ACC112 (cell line): ENCODE results near the gene FLYWCH1.
"Not testable (repeated sequence)": the region's sequence is repeated elsewhere in the genome, so short reads cannot be mapped to it uniquely, and the experiment has no call there.

Source experiments
- H2AFZ ChIP-seq: fragments of 200-600 bp; sonication (generic); one replicate; pipeline ENCODE4 v1.6.0; 2017; ENCODE audit warnings: antibody characterized with exemption, low read length; ENCODE audit not compliant: unreplicated experiment
- H3K27ac ChIP-seq: fragments of 200-600 bp; sonication (generic); 2 replicates; pipeline ENCODE4 v1.5.1; 2014; ENCODE audit warnings: low read depth, mild to moderate bottlenecking, antibody characterized with exemption, low read length, moderate library complexity
- H3K27me3 ChIP-seq: fragments of 200-600 bp; sonication (generic); 2 replicates; pipeline ENCODE4 v1.6.1; 2014; ENCODE audit warnings: mild to moderate bottlenecking, antibody characterized with exemption, low read length, moderate library complexity, mixed read lengths; ENCODE audit not compliant: insufficient read depth
- H3K36me3 ChIP-seq: fragments of 200-600 bp; sonication (generic); 2 replicates; pipeline ENCODE4 v1.6.1; 2016; ENCODE audit warnings: mild to moderate bottlenecking, antibody characterized with exemption, low read length, moderate library complexity, mixed read lengths; ENCODE audit not compliant: insufficient read depth
- H3K4me1 ChIP-seq: fragments of 200-600 bp; sonication (generic); one replicate; pipeline ENCODE4 v1.6.1; 2016; ENCODE audit warnings: low read length, mixed read lengths; ENCODE audit not compliant: insufficient read depth, unreplicated experiment, control insufficient read depth
- H3K4me3 ChIP-seq: fragments of 200-600 bp; sonication (generic); 2 replicates; pipeline ENCODE4 v1.5.1; 2014; ENCODE audit warnings: mild to moderate bottlenecking, low read depth, low read length
- H3K79me2 ChIP-seq: fragments of 200-600 bp; sonication (generic); one replicate; pipeline ENCODE4 v1.6.0; 2016; ENCODE audit warnings: low read length; ENCODE audit not compliant: control insufficient read depth, unreplicated experiment, insufficient read depth

FLYWCH1 gene

DNA sequence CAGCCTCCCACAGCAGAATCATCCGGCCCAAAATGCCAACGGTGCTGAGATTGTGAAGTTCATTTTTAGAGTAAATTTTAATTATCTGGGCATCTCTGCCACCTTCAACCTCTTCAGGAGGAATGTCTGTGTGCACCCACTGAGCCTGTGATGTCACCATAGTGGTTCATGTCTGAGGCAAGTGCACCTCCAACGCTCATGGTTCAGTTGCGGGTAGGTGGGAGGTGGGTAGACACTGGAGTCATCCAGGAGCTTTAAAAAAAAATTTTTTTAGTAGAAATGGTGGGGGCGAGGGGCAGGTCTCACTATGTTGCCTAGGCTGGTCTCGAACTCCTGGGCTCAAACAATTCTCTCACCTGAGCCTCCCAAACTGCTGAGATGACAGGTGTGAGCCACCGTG is 1.9 kb downstream of the FLYWCH1 start:
- Histone ChIP-seq H2AFZ (no peak overlapping the region), H3K4me1 (peaks cover 34% of the 10 kb centered on the region), H3K36me3 (no peaks in the 10 kb centered on the region; the same call in 1 of the 2 replicates), H3K27ac (no peak overlapping the region), H3K27me3 (no peaks in the 10 kb centered on the region), H3K79me2 (peaks cover 25% of the 10 kb centered on the region), H3K4me3 (peak overlapping the region; percentile 95; the same call in 1 of the 2 replicates)

DNA sequence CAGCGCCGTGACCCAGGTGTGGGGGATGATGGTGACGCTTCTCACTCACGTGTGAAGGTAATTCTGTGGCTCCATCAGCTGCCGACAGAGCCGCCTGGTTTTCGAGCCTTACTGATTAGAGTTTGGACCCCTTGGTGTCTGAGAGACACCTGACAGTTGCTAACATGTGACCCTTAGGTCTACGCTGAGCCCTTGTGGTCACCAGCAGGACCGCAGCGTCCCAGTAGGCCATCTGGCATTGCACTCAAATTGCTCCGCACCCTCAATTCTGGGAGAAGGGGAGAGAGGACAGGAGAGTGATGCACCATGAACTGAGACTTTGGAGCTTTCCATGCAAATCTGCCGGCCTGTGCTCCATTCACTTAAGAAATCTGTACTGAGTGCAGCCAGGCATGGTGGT is 2.5 kb downstream of the FLYWCH1 start:
- Histone ChIP-seq H3K27ac (no peak overlapping the region), H2AFZ (no peak overlapping the region), H3K79me2 (peaks cover 25% of the 10 kb centered on the region), H3K4me1 (peaks cover 34% of the 10 kb centered on the region), H3K27me3 (no peaks in the 10 kb centered on the region), H3K36me3 (no peaks in the 10 kb centered on the region; the same call in 1 of the 2 replicates), H3K4me3 (no peak overlapping the region)

DNA sequence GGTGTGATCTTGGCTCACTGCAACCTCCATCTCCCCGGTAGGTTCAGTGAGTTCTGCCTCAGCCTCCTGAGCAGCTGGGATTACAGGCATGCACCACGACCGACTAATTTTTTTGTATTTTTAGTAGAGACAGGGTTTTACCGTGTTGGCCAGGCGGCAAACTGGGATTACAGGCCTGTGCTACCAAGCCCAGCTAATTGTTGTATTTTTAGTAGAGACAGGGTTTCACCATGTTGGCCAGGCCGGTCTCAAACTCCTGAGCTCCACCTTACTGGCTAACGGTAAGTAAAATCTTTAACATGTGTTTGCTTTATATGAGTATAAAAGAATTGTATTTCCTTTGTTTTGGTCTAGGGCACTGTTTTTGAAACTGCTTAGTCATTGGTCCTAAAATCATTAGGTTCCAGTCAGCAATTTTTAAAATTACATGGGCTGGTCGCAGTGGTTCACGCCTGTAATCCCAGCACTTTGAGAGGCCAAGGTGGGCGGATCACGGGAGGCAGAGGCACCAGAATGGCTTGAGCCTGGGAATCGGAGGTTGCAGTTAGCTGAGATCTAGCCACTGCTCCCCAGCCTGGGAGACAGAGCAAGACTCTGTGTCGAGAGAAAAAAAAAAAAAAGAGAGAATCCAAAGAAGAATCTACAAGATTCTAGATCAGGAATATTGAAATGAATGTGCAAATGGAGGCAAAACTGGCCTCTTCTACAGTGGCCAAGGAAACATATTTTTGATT is 3.6 kb downstream of the FLYWCH1 start:
- Histone ChIP-seq H3K4me3 (peak overlapping the region; percentile 11; the same call in 1 of the 2 replicates), H2AFZ (no peak overlapping the region), H3K79me2 (peaks cover 25% of the 10 kb centered on the region), H3K36me3 (no peaks in the 10 kb centered on the region; the same call in 1 of the 2 replicates), H3K4me1 (peaks cover 32% of the 10 kb centered on the region), H3K27me3 (no peaks in the 10 kb centered on the region), H3K27ac (peak overlapping the region; percentile 97)

DNA sequence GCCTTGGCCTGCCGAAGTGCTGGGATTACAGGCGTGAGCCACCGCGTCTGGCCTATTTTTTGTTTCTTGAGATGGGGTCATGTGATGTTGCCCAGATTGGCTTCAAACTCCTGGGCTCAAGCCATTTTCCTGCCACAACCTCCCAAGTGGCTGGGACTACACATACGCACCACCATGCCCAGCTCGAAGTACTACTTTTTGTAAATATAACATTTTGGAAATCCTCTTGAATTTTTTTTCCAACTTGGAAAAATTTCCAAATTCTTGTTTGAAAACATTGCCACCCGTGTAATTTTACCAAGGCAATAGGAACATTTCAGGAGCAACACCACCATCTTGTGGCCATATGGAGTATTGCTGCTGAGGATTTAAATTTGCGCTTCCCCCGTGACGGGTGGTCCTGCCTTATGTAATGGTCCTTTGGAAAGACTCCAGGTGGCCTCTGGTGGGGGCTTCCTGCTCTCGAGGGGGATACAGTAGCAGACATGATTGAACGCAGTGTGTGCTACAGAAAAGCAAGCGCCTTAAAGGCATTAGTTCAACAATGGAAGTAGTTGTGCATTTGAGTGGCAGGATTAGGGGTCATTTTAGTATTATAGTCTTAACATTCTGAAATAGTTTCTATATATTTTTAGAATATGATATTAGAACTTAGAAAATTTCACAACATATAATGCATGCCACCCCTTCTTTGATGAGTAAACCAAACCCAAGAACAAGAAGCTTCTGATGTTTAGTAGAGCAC is 8.0 kb downstream of the FLYWCH1 start:
- Histone ChIP-seq H3K4me3 (no peak overlapping the region), H3K27me3 (no peaks in the 10 kb centered on the region), H3K4me1 (peaks cover 16% of the 10 kb centered on the region), H2AFZ (no peak overlapping the region), H3K79me2 (peaks cover 2% of the 10 kb centered on the region), H3K27ac (no peak overlapping the region), H3K36me3 (no peaks in the 10 kb centered on the region; the same call in 1 of the 2 replicates)

DNA sequence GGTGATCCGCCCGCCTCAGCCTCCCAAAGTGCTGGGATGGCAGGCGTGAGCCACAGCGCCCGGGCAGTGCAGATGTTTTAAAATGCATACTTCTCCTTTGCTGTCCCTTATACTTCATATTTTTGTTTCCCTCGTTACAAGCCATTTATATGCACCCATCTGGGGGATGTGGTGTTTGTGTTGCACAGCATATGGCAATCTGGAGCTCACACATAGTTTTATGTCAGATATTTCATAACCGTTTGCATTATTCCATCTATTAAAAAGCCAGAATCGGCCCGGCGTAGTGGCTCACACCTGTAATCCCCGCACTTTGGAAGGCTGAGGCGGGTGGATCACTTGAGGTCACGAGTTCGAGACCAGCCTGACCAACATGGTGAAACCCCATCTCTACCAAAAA is 11.8 kb downstream of the FLYWCH1 start:
- no peaks in the 10 kb centered on the region for H3K36me3 ChIP-seq
- H3K4me1 ChIP-seq, result no peaks in the 10 kb centered on the region
- no peak overlapping the region for H3K27ac ChIP-seq
- no peaks in the 10 kb centered on the region for H3K79me2 ChIP-seq
- H2AFZ ChIP-seq, result no peak overlapping the region
- H3K27me3 ChIP-seq, result no peaks in the 10 kb centered on the region
- H3K4me3 ChIP-seq, result no peak overlapping the region

DNA sequence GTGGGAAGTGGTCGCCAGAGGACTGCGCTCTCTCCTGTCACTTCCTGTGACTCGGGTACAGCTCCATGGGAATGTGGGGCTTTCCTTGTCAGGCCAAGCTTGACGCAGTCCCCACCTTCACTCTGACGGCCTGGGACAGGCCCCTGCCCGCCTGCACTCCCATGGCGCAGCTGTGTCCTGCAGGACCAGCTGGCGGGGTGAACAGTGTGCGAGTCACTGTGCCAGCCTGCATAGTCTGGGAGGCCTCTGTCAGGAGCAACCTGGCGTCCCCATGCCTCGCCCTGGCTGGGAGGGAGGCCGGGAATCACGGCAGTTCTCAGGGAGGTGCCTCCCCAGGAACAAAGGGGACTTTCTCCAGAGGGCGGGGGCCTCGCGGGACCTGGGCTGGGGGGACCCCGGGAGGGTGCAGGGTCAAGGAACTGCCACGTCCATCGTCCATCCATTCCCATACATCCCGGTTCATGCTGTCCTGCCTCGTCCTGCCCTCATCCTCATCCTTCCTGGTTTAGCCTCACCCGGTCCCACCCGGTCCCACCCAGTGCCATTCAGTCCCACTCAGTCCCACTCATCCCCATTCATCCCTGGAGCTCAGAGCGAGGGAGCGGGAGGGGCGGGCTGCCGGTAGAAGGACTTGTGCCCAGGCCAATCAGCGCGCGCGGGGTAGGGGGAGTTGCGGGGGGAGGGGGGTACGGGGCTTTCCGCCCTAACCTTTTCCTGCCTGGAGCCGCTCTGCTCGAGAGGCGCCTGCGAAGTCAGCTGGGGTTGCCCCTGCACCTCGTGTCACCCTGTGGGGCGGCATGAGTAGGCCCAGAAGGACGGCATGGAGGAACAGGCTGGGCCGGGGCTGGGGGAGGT is 13.4 kb downstream of the FLYWCH1 start:
- Histone ChIP-seq H3K27me3 (no peaks in the 10 kb centered on the region), H3K27ac (no peak overlapping the region), H3K4me1 (no peaks in the 10 kb centered on the region), H2AFZ (no peak overlapping the region), H3K79me2 (no peaks in the 10 kb centered on the region), H3K36me3 (no peaks in the 10 kb centered on the region), H3K4me3 (no peak overlapping the region)

DNA sequence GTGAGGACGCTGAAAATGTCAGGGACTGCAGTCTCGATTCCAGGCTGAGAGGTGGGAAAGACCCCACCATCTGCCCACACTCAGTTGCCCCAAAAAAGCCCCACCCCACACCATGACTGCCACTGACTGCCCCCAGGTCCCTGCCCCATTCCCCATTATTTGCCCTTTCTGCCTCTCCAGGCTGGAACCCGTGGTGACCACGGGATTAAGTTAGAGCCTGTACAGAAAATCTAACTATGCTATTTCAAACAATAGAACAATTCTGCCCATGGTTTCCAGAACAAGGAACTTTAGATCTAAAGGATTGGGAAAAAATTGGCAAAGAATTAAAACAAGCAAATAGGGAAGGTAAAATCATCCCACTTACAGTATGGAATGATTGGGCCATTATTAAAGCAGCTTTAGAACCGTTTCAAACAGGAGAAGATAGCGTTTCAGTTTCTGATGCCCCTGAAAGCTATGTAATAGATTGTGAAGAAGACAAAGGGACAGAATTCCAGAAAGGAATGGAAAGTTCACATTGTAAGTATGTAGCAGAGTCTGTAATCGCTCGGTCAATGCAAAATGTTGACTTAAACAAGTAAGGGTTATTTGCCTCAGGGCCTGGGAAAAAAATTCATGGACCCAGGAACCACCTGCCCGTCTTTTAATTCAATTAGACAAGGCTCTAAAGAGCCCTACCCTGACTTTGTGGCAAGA is 14.4 kb downstream of the FLYWCH1 start:
- no peak overlapping the region for H2AFZ ChIP-seq
- H3K4me1 ChIP-seq, result no peaks in the 10 kb centered on the region
- no peaks in the 10 kb centered on the region for H3K79me2 ChIP-seq
- H3K4me3 ChIP-seq, result no peak overlapping the region
- no peak overlapping the region for H3K27ac ChIP-seq
- H3K27me3 ChIP-seq, result no peaks in the 10 kb centered on the region
- H3K36me3 ChIP-seq, result no peaks in the 10 kb centered on the region

DNA sequence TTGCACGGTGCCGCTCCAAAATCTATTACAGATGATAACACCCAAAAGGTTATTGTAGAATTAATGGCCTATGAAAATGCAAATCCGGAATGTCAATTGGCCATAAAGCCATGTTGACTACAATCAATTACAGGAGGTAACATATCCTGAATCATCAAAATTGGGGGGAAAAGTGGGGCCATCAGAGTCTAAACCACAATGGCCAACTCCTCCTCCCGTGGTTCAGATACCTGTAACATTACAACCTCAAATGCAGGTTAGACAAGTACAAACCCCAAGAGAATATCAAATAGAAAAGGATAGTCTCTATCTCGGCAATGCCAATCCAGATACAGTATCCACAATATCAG is 14.9 kb downstream of the FLYWCH1 start:
- H3K79me2 ChIP-seq, result no peaks in the 10 kb centered on the region
- no peaks in the 10 kb centered on the region for H3K4me1 ChIP-seq
- H3K36me3 ChIP-seq, result no peaks in the 10 kb centered on the region
- peak overlapping the region; percentile 37 for H3K4me3 ChIP-seq
- H3K27ac ChIP-seq, result no peak overlapping the region
- H2AFZ ChIP-seq, result no peak overlapping the region
- no peaks in the 10 kb centered on the region for H3K27me3 ChIP-seq

DNA sequence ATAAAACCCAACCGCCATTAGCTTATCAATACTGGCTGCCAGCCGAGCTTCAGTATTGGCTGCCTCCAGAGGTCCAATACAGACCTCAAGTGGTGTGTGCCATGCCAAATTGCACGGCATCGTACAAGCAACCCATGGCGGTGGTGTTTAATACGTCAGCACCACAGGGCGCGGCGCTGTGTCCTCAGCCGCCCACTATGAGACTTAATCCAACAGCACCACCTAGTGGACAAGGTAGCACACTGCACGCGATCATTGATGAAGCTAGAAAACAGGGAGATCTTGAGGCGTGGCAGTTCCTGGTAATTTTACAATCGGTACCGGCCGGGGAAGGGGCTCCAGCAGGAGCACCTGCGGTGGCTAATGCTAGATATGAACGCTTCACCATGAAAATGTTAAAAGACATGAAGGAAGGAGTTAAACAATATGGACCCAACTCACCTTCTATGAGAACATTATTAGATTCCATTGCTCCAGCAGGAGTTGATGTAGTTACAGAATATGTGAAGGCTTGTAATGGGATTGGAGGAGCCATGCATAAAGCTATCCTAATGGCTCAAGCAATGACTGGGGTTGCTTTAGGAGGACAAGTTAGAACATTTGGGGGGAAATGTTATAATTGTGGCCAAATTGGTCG is 15.4 kb downstream of the FLYWCH1 start:
- Histone ChIP-seq H3K36me3 (no peaks in the 10 kb centered on the region), H2AFZ (no peak overlapping the region), H3K27ac (no peak overlapping the region), H3K27me3 (no peaks in the 10 kb centered on the region), H3K4me1 (no peaks in the 10 kb centered on the region), H3K79me2 (no peaks in the 10 kb centered on the region), H3K4me3 (peak overlapping the region; percentile 37)

DNA sequence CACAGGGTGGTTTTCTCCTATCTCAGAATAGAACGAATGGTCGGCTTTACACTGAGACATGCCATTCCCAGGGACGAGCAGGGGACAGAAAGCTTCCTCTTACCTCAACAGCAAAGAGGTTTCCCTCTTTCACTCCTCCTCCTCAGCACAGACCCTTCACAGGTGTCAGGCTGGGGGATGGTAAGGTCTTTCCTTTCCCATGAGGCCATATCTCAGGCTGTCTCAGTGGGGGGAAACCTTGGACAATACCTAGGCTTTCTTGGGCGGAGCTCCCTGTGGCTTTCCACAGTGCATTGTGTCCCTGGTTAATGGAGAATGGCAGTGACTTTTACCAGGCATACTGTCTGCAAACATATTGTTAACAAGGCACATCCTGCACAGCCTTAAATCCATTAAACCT is 16.4 kb downstream of the FLYWCH1 start:
- not testable (repeated sequence) for H3K4me1 ChIP-seq, H2AFZ ChIP-seq, H3K36me3 ChIP-seq, H3K27ac ChIP-seq, H3K79me2 ChIP-seq, H3K4me3 ChIP-seq, H3K27me3 ChIP-seq
